NCI-H345 (cell line): ENCODE measurements around the gene ZNF316.

Experiments used
- DNase-seq: peaks from one replicate; lab custom pipeline; 2025; lab: John Stamatoyannopoulos, UW

ZNF316 gene

GRCh38 chr7:6691609-6692106, 54.5 kb downstream of the ZNF316 start:
- no peak for DNase-seq

GRCh38 chr7:6700793-6701192, 63.7 kb downstream of the ZNF316 start:
- DNase-seq = no peak

DNA sequence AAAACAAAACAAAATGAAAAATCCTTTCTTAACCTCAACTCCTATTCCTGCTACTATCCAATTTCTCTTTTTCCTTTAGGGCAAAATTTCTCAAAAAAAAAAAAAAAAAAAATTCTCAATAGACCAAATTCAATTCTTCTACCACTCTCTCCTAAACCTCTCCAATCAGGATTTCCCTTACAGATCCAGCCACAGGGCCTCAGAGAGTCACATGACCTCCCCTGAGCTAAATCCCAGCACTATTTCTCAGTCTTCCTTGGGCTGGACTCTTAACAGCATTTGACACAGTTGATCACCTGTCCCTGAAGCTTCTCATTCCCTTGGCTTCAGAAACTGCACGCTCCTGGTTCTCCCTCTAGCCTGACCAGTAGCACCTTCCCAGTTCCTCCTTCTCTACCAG, 64.7 kb downstream of the ZNF316 start:
- no peak for DNase-seq
